ENCODE measurements around the gene PLEKHA5. TPM values are rescaled to one million over a fixed set of nuclear protein-coding genes. Genes with fewer than 3 reads are reported as not detected.

Gene PLEKHA5
- polyA plus RNA-seq, 3 donors = 0.35 to 0.79 (median 0.41) TPM

DNA sequence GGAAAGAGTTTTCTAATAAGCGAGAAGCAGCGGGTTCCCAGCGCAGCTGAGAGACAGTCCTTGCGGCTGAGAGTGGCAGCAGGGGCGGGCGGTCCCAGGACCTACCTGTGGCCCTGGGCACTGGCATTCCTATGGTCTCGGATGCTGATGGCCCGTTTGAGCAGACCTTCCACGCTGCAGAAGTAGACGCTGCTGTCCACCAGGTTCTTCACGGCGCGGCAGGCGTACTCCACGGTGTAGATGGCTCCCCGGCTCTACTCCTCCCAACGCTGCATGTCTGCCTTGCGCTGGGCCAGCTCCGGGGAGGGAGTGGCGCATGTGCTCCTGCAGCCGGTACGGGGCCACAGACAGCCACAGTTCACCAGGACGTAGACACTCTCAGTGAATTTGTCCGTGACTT lies 21.8 kb upstream of the PLEKHA5 start:
- H4K20me1 ChIP-seq (ENCODE audit: insufficient read depth, low read length) = no peaks in the 10 kb centered on the region
- H3K4me3 ChIP-seq (replicated peaks in 1 of 3; ENCODE audit: low read depth in 2 of 3, low read length in 3 of 3) = no peak overlapping the region
- intact Hi-C loops (cut with micrococcal nuclease) = no loop called here
- peaks cover 0 to 17% of the 10 kb centered on the region in 2 donors for H3K9me3 ChIP-seq (replicated peaks in 1 of 2; ENCODE audit: control insufficient read depth in 1 of 2, insufficient read depth in 1 of 2, low read length in 2 of 2)
- H3K4me1 ChIP-seq (ENCODE audit: control insufficient read depth in 1 of 2, insufficient read depth in 2 of 2, low read length in 2 of 2) = no peaks in the 10 kb centered on the region
- no peak overlapping the region for H3K9ac ChIP-seq (ENCODE audit: insufficient read depth, low read length, poor library complexity, severe bottlenecking)
- no peak for DNase-seq
- peaks cover 7 to 35% (median 16%) of the 10 kb centered on the region in 7 donors for H3K9me3 Mint-ChIP-seq
- WGBS (ENCODE audit: insufficient coverage) = 98% methylated on average over 22 of the region's 24 CpGs
- H3K27me3 Mint-ChIP-seq (ENCODE audit: low read depth in 3 of 3) = peaks cover 0 to 2% (median 0%) of the 10 kb centered on the region in 3 donors
- no peaks in the 10 kb centered on the region for H3K36me3 ChIP-seq (replicated peaks in 1 of 2; ENCODE audit: control insufficient read depth in 1 of 2, insufficient read depth in 2 of 2, low read length in 2 of 2)
- H3K4me3 Mint-ChIP-seq = no peak overlapping the region
- no peak overlapping the region for H2AFZ ChIP-seq (ENCODE audit: insufficient read depth, low read depth, low read length, poor library complexity, severe bottlenecking)
- H3K27ac ChIP-seq (ENCODE audit: low read depth in 1 of 2, low read length in 2 of 2) = no peak overlapping the region
- no peak overlapping the region for H3K4me2 ChIP-seq (replicated peaks; ENCODE audit: extremely low read depth, low read length, poor library complexity, severe bottlenecking)
- H3K4me1 Mint-ChIP-seq = no peaks in the 10 kb centered on the region
- no peaks in the 10 kb centered on the region for H3K79me2 ChIP-seq (ENCODE audit: insufficient read depth, low read length)
- no peaks in the 10 kb centered on the region for H3K36me3 Mint-ChIP-seq
- TF ChIP-seq CTCF (IDR thresholded peaks at IDR 0.05) = no peak
- H3K27me3 ChIP-seq (ENCODE audit: control insufficient read depth in 2 of 2, insufficient read depth in 2 of 2, low read length in 2 of 2) = no peaks in the 10 kb centered on the region
- H3K27ac Mint-ChIP-seq = no peak overlapping the region

DNA sequence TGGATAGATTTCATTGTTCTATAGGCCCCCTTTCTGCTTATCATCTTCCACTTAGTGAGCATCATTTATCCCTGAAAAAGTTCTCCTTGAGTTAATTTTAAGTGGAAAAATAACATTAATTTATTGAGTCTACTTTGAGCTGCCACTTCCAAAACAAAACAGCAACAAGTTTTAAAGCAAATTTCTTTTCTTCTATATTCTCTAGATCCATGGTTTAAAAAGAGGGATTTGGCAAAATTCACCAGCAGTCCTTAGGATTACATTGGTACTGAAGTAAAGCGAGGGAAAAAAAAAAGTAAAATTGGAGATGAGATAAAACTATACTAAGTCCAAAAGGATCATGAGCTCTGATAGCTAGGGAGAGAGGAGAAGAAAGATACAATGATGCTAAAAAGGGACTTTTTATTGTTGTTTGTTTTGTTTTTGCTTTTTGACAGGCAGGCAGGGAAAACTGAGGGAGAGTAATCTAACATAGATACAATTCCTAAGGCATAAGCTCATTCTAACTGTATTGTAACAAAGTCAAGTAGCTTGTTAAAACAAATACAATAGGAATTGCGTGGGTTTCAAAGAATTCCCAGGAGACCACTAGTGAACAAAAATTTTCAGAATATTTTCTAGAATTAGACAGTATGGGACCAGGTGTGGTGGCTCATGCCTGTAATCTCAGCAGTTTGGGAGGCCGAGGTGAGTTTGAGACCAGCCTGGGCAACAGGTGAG lies 19.2 kb upstream of the PLEKHA5 start:
- H3K4me1 ChIP-seq (ENCODE audit: control insufficient read depth in 1 of 2, insufficient read depth in 2 of 2, low read length in 2 of 2) = no peaks in the 10 kb centered on the region
- H3K4me3 Mint-ChIP-seq = no peak overlapping the region
- H3K27ac Mint-ChIP-seq = peak overlapping the region in 1 of 7 donors; percentile 6
- peaks cover 0 to 2% (median 0%) of the 10 kb centered on the region in 3 donors for H3K27me3 Mint-ChIP-seq (ENCODE audit: low read depth in 3 of 3)
- H3K4me1 Mint-ChIP-seq = no peaks in the 10 kb centered on the region
- H3K27me3 ChIP-seq (ENCODE audit: control insufficient read depth in 2 of 2, insufficient read depth in 2 of 2, low read length in 2 of 2) = no peaks in the 10 kb centered on the region
- WGBS (ENCODE audit: insufficient coverage) = no CpG with 5 or more reads among the region's 3 CpGs
- H2AFZ ChIP-seq (ENCODE audit: insufficient read depth, low read depth, low read length, poor library complexity, severe bottlenecking) = no peak overlapping the region
- no peaks in the 10 kb centered on the region for H3K36me3 ChIP-seq (replicated peaks in 1 of 2; ENCODE audit: control insufficient read depth in 1 of 2, insufficient read depth in 2 of 2, low read length in 2 of 2)
- TF ChIP-seq CTCF (IDR thresholded peaks at IDR 0.05) = no peak
- no peaks in the 10 kb centered on the region for H3K79me2 ChIP-seq (ENCODE audit: insufficient read depth, low read length)
- no peaks in the 10 kb centered on the region for H4K20me1 ChIP-seq (ENCODE audit: insufficient read depth, low read length)
- peaks cover 0 to 14% of the 10 kb centered on the region in 2 donors for H3K9me3 ChIP-seq (replicated peaks in 1 of 2; ENCODE audit: control insufficient read depth in 1 of 2, insufficient read depth in 1 of 2, low read length in 2 of 2)
- H3K9me3 Mint-ChIP-seq = peaks cover 7 to 29% (median 14%) of the 10 kb centered on the region in 7 donors
- H3K27ac ChIP-seq (ENCODE audit: low read depth in 1 of 2, low read length in 2 of 2) = no peak overlapping the region
- no peak overlapping the region for H3K4me3 ChIP-seq (replicated peaks in 1 of 3; ENCODE audit: low read depth in 2 of 3, low read length in 3 of 3)
- no peak for DNase-seq
- no peak overlapping the region for H3K9ac ChIP-seq (ENCODE audit: insufficient read depth, low read length, poor library complexity, severe bottlenecking)
- H3K4me2 ChIP-seq (replicated peaks; ENCODE audit: extremely low read depth, low read length, poor library complexity, severe bottlenecking) = no peak overlapping the region
- H3K36me3 Mint-ChIP-seq = no peaks in the 10 kb centered on the region
- intact Hi-C loops (cut with micrococcal nuclease) = no loop called here
